PC-3 (cell line): ENCODE data around the gene FTO. TPM values are rescaled to one million over a fixed set of nuclear protein-coding genes. Genes with fewer than 3 reads are reported as not detected.

ENCODE experiments used
- ATAC-seq: fragments of 200-7000 bp; cut with Tn5 transposase; 2 replicates; pipeline ENCODE4 v1.9.1; 2020; ENCODE audit warnings: mild to moderate bottlenecking, moderate library complexity
- BruUV-seq: library from RNA; stranded (reverse); fragments of 400-500 nt; replicated peaks from 2 replicates; lab custom pipeline; 2021; lab: Mats Ljungman, UMichigan
- CTCF ChIA-PET: fragments of 300-600 bp; sonication (Branson Sonifier 250); formaldehyde crosslinking; loops from one replicate; lab custom pipeline; 2022; ENCODE audit warnings: antibody characterized with exemption; lab: Charles Lee
- POLR2A ChIA-PET: fragments of 300-600 bp; sonication (Branson Sonifier 250); formaldehyde crosslinking; loops from one replicate; lab custom pipeline; 2022; ENCODE audit warnings: antibody characterized with exemption; ENCODE audit not compliant: unreplicated experiment; lab: Charles Lee
- DNase-seq: peaks from one replicate; pipeline ENCODE4 v3.0.0-alpha.2; 2015
- H2AFZ ChIP-seq: fragments of 300-600 bp; sonication (generic); 2 replicates; pipeline ENCODE4 v1.6.0; 2016; ENCODE audit warnings: antibody characterized with exemption, low read length
- H3F3A ChIP-seq: fragments of 300-600 bp; sonication (generic); one replicate; pipeline ENCODE4 v1.6.0; 2017; ENCODE audit warnings: antibody characterized with exemption, low read length, control low read depth, mild to moderate bottlenecking; ENCODE audit not compliant: unreplicated experiment
- H3K27ac ChIP-seq: fragments of 300-600 bp; sonication (generic); 2 replicates; pipeline ENCODE4 v1.5.1; 2016; ENCODE audit warnings: mild to moderate bottlenecking, low read length
- H3K27me3 ChIP-seq: fragments of 300-600 bp; sonication (generic); 2 replicates; pipeline ENCODE4 v1.6.1; 2016; ENCODE audit warnings: low read length, mixed read lengths
- H3K36me3 ChIP-seq: fragments of 300-600 bp; sonication (generic); 2 replicates; pipeline ENCODE4 v1.6.1; 2016; ENCODE audit warnings: low read depth, mixed run types, low read length, mixed read lengths
- H3K4me1 ChIP-seq: fragments of 300-600 bp; sonication (generic); 2 replicates; pipeline ENCODE4 v1.5.1; 2016; ENCODE audit warnings: low read length; ENCODE audit not compliant: insufficient read depth
- H3K4me2 ChIP-seq: fragments of 300-600 bp; sonication (generic); 2 replicates; pipeline ENCODE4 v1.6.0; 2016; ENCODE audit warnings: low read length
- H3K4me3 ChIP-seq: fragments of 300-600 bp; sonication (generic); 2 replicates; pipeline ENCODE4 v1.5.1; 2016; ENCODE audit warnings: mild to moderate bottlenecking, low read length, mixed read lengths
- H3K79me2 ChIP-seq: fragments of 300-600 bp; sonication (generic); 2 replicates; pipeline ENCODE4 v1.6.1; 2017; ENCODE audit warnings: low read length, mixed read lengths
- H3K9ac ChIP-seq: fragments of 300-600 bp; sonication (generic); 2 replicates; pipeline ENCODE4 v1.6.0; 2016; ENCODE audit warnings: mild to moderate bottlenecking, low read length
- H3K9me2 ChIP-seq: fragments of 300-600 bp; sonication (generic); replicated peaks from 2 replicates; pipeline ENCODE4 v1.6.1; 2016; ENCODE audit warnings: mixed run types, low read length, mixed read lengths
- H3K9me3 ChIP-seq: fragments of 300-600 bp; sonication (generic); 2 replicates; pipeline ENCODE4 v1.6.1; 2016; ENCODE audit warnings: low read length, mixed read lengths
- H4K20me1 ChIP-seq: fragments of 300-600 bp; sonication (generic); 2 replicates; pipeline ENCODE4 v1.6.1; 2016; ENCODE audit warnings: low read length, mixed read lengths
- EZH2 ChIP-seq: fragments of 300-600 bp; sonication (generic); IDR thresholded peaks from one replicate; pipeline ENCODE4 v1.6.1; 2017; ENCODE audit warnings: antibody characterized with exemption, mild to moderate bottlenecking, low read length; ENCODE audit not compliant: unreplicated experiment
- EZH2phosphoT487 ChIP-seq: fragments of 300-600 bp; sonication (generic); IDR thresholded peaks from 2 replicates; pipeline ENCODE4 v1.6.1; 2018; ENCODE audit warnings: mild to moderate bottlenecking, antibody characterized with exemption, low read length, borderline replicate concordance
- intact Hi-C: fragments of 100-400 bp; cut with micrococcal nuclease; formaldehyde crosslinking; loops from 2 replicates; pipeline ENCODE4 v1.9.0; 2023
- total RNA-seq: library from RNA; depleted of rRNA; stranded (reverse); fragments of >200 nt; gene quantifications from 2 replicates; pipeline ENCODE4 v1.2.3, GENCODE V29; 2014
- TF ChIP-seq, protein P1 (sequence below): fragments of 300-600 bp; sonication (generic); conservative IDR thresholded peaks from 2 replicates; pipeline ENCODE4 v1.5.1; 2017; ENCODE audit warnings: antibody characterized with exemption, low read depth, mild to moderate bottlenecking, low read length

FTO gene
- total RNA-seq, 1 experiment from 2014 or later = 27.0 TPM

- Histone ChIP-seq H3F3A (no peaks in the 10 kb centered on the region), H3K4me2 (no peak overlapping the region), H3K9ac (no peak overlapping the region), H3K9me3 (no peaks in the 10 kb centered on the region), H3K4me1 (no peaks in the 10 kb centered on the region), H4K20me1 (no peaks in the 10 kb centered on the region), H3K36me3 (no peaks in the 10 kb centered on the region), H3K9me2 (no peaks in the 10 kb centered on the region), H3K27me3 (no peaks in the 10 kb centered on the region), H3K4me3 (no peak overlapping the region), H3K79me2 (0 out of 2 replicates have a peak, but pooled peaks cover 8% of the 10 kb centered on the region), H2AFZ (no peak overlapping the region), H3K27ac (no peak overlapping the region)
- BruUV-seq = no TSS peak
- CTCF ChIA-PET = no interaction called here
- DNase-seq = no peak
- no peak for ATAC-seq
- intact Hi-C loops = no loop called here
- POLR2A ChIA-PET = no interaction called here
- TF ChIP-seq EZH2phosphoT487 (no peak), EZH2 (no peak)
- TF ChIP-seq, protein P1, sequence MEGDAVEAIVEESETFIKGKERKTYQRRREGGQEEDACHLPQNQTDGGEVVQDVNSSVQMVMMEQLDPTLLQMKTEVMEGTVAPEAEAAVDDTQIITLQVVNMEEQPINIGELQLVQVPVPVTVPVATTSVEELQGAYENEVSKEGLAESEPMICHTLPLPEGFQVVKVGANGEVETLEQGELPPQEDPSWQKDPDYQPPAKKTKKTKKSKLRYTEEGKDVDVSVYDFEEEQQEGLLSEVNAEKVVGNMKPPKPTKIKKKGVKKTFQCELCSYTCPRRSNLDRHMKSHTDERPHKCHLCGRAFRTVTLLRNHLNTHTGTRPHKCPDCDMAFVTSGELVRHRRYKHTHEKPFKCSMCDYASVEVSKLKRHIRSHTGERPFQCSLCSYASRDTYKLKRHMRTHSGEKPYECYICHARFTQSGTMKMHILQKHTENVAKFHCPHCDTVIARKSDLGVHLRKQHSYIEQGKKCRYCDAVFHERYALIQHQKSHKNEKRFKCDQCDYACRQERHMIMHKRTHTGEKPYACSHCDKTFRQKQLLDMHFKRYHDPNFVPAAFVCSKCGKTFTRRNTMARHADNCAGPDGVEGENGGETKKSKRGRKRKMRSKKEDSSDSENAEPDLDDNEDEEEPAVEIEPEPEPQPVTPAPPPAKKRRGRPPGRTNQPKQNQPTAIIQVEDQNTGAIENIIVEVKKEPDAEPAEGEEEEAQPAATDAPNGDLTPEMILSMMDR = no peak
Observed at GRCh38 chr16:53792161-53792951, 88.4 kb downstream of the FTO start.

GRCh38 chr16:53803451-53803850 is 99.5 kb downstream of the FTO start:
- H3K27me3 ChIP-seq = no peaks in the 10 kb centered on the region
- CTCF ChIA-PET = no interaction called here
- no peak overlapping the region for H3K4me3 ChIP-seq
- no peak for TF ChIP-seq EZH2
- TF ChIP-seq, protein P1 = no peak
- TF ChIP-seq EZH2phosphoT487 = no peak
- no peaks in the 10 kb centered on the region for H4K20me1 ChIP-seq
- no peak overlapping the region for H2AFZ ChIP-seq
- POLR2A ChIA-PET = no interaction called here
- H3K27ac ChIP-seq = no peak overlapping the region
- no peaks in the 10 kb centered on the region for H3K9me3 ChIP-seq
- H3K9ac ChIP-seq = no peak overlapping the region
- no peaks in the 10 kb centered on the region for H3F3A ChIP-seq
- BruUV-seq = no TSS peak
- H3K4me1 ChIP-seq = peaks cover 1% of the 10 kb centered on the region; the same call in 1 of the 2 replicates
- H3K4me2 ChIP-seq = no peak overlapping the region
- DNase-seq (no peak), ATAC-seq (no peak)
- peaks cover 31% of the 10 kb centered on the region for H3K79me2 ChIP-seq
- intact Hi-C loops = no loop called here
- no peaks in the 10 kb centered on the region for H3K9me2 ChIP-seq
- no peaks in the 10 kb centered on the region for H3K36me3 ChIP-seq

GRCh38 chr16:53803998-53804397 is 100.0 kb downstream of the FTO start:
- H3K4me1 ChIP-seq = peaks cover 7% of the 10 kb centered on the region
- ChIA-PET CTCF (no interaction called here), POLR2A (no interaction called here)
- H3K79me2 ChIP-seq = peaks cover 35% of the 10 kb centered on the region
- no peaks in the 10 kb centered on the region for H4K20me1 ChIP-seq
- no peak overlapping the region for H2AFZ ChIP-seq
- H3K36me3 ChIP-seq = no peaks in the 10 kb centered on the region
- H3K4me3 ChIP-seq = no peak overlapping the region
- no peak overlapping the region for H3K27ac ChIP-seq
- H3K9me3 ChIP-seq = no peaks in the 10 kb centered on the region
- no peak for DNase-seq
- intact Hi-C loops = no loop called here
- no peak overlapping the region for H3K9ac ChIP-seq
- H3K4me2 ChIP-seq = no peak overlapping the region
- no peak for ATAC-seq
- TF ChIP-seq, protein P1 = no peak
- no peak for TF ChIP-seq EZH2
- no peak for TF ChIP-seq EZH2phosphoT487
- H3F3A ChIP-seq = no peaks in the 10 kb centered on the region
- no peaks in the 10 kb centered on the region for H3K27me3 ChIP-seq
- H3K9me2 ChIP-seq = no peaks in the 10 kb centered on the region
- no TSS peak for BruUV-seq
